ENCODE results near the gene TSNAX.

- TF ChIP-seq CTCF (conservative IDR thresholded peaks at IDR 0.05; ENCODE audit: low read depth, low read length): no peak
- no peak for TF ChIP-seq EZH2 (IDR thresholded peaks at IDR 0.05; ENCODE audit: borderline replicate concordance, low read depth, low read length, poor library complexity, severe bottlenecking)
Observed at GRCh38 chr1:231606712-231607111, 78.2 kb downstream of the TSNAX start.
